ENCODE data around the gene R3HDM2. TPM values are rescaled to one million over a fixed set of nuclear protein-coding genes. Genes with fewer than 3 reads are reported as not detected.

Gene R3HDM2
- total RNA-seq, 2 experiments from 2014 or later, result 25.8 to 47.2 TPM

DNA sequence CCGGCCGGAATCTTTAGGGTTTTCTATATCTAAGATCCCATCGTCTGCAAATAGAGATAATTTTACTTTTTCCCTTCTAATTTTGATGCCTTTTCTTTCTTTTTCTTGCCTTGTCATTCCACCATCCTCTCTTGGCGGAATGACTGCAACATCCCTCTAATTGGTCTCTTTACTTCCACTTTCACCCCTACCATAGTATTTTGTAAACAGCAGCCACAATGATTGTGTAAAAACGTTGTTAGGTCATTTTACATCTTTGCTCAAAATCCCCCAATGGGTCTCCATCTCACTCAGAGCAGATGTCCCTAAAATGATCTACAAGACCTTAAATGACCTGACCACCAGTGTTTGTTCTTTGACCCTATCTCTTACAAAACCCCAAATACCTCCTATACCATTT, 99.9 kb downstream of the R3HDM2 start:
- H3K36me3 ChIP-seq (ENCODE audit: insufficient read depth, low read length), result peaks cover 9% of the 10 kb centered on the region
- no peak overlapping the region for H3K4me2 ChIP-seq (ENCODE audit: low read length)
- no peak overlapping the region for H2AFZ ChIP-seq (ENCODE audit: low read length)
- BruUV-seq (replicated peaks), result no TSS peak
- no peaks in the 10 kb centered on the region for H4K20me1 ChIP-seq (ENCODE audit: insufficient read depth, low read length)
- no peak overlapping the region for H3K27ac ChIP-seq (ENCODE audit: low read depth, low read length, poor library complexity, severe bottlenecking)
- TF ChIP-seq EZH2phosphoT487 (IDR thresholded peaks at IDR 0.05; ENCODE audit: borderline replicate concordance, low read depth, low read length) (no peak), CTCF (conservative IDR thresholded peaks at IDR 0.05; ENCODE audit: low read length) (no peak)
- no peaks in the 10 kb centered on the region for H3K9me3 ChIP-seq (ENCODE audit: low read length)
- H3K4me1 ChIP-seq (ENCODE audit: insufficient read depth, low read length, poor library complexity, severe bottlenecking), result no peaks in the 10 kb centered on the region
- ChIA-PET CTCF (ENCODE audit: unreplicated experiment) (no interaction called here), POLR2A (no interaction called here)
- no peak overlapping the region for H3K4me3 ChIP-seq (ENCODE audit: low read depth, low read length, poor library complexity, severe bottlenecking)
- no peaks in the 10 kb centered on the region for H3K79me2 ChIP-seq (ENCODE audit: insufficient read depth, low read depth, low read length)
- intact Hi-C loops (cut with micrococcal nuclease; ENCODE audit: unreplicated experiment), result no loop called here
- H3K9me2 ChIP-seq (ENCODE audit: insufficient read depth, low read length), result no peaks in the 10 kb centered on the region
- DNase-seq (ENCODE audit: low spot score), result no peak

- H3K4me1 ChIP-seq (ENCODE audit: insufficient read depth, low read length, poor library complexity, severe bottlenecking), result no peaks in the 10 kb centered on the region
- H3K79me2 ChIP-seq (ENCODE audit: insufficient read depth, low read depth, low read length), result no peaks in the 10 kb centered on the region
- no peak overlapping the region for H3K4me2 ChIP-seq (ENCODE audit: low read length)
- no TSS peak for BruUV-seq (replicated peaks)
- ChIA-PET POLR2A (no interaction called here), CTCF (ENCODE audit: unreplicated experiment) (no interaction called here)
- H4K20me1 ChIP-seq (ENCODE audit: insufficient read depth, low read length), result no peaks in the 10 kb centered on the region
- no peak for TF ChIP-seq EZH2phosphoT487 (IDR thresholded peaks at IDR 0.05; ENCODE audit: borderline replicate concordance, low read depth, low read length)
- TF ChIP-seq CTCF (conservative IDR thresholded peaks at IDR 0.05; ENCODE audit: low read length), result no peak
- no peak overlapping the region for H2AFZ ChIP-seq (ENCODE audit: low read length)
- no peak overlapping the region for H3K27ac ChIP-seq (ENCODE audit: low read depth, low read length, poor library complexity, severe bottlenecking)
- intact Hi-C loops (cut with micrococcal nuclease; ENCODE audit: unreplicated experiment), result no loop called here
- H3K9me3 ChIP-seq (ENCODE audit: low read length), result no peaks in the 10 kb centered on the region
- peaks cover 9% of the 10 kb centered on the region for H3K36me3 ChIP-seq (ENCODE audit: insufficient read depth, low read length)
- DNase-seq (ENCODE audit: low spot score), result no peak
- no peaks in the 10 kb centered on the region for H3K9me2 ChIP-seq (ENCODE audit: insufficient read depth, low read length)
- H3K4me3 ChIP-seq (ENCODE audit: low read depth, low read length, poor library complexity, severe bottlenecking), result no peak overlapping the region
Measured at GRCh38 chr12:57329219-57329618, 101.6 kb downstream of the R3HDM2 start.

- H3K9me3 ChIP-seq (ENCODE audit: low read length), result no peaks in the 10 kb centered on the region
- BruUV-seq (replicated peaks), result no TSS peak
- H3K36me3 ChIP-seq (ENCODE audit: insufficient read depth, low read length), result no peaks in the 10 kb centered on the region
- H3K4me1 ChIP-seq (ENCODE audit: insufficient read depth, low read length, poor library complexity, severe bottlenecking), result no peaks in the 10 kb centered on the region
- H4K20me1 ChIP-seq (ENCODE audit: insufficient read depth, low read length), result no peaks in the 10 kb centered on the region
- DNase-seq (ENCODE audit: low spot score), result no peak
- ChIA-PET CTCF (ENCODE audit: unreplicated experiment) (no interaction called here), POLR2A (no interaction called here)
- no peaks in the 10 kb centered on the region for H3K79me2 ChIP-seq (ENCODE audit: insufficient read depth, low read depth, low read length)
- intact Hi-C loops (cut with micrococcal nuclease; ENCODE audit: unreplicated experiment), result no loop called here
- H3K27ac ChIP-seq (ENCODE audit: low read depth, low read length, poor library complexity, severe bottlenecking), result no peak overlapping the region
- H3K9me2 ChIP-seq (ENCODE audit: insufficient read depth, low read length), result no peaks in the 10 kb centered on the region
- no peak overlapping the region for H3K4me3 ChIP-seq (ENCODE audit: low read depth, low read length, poor library complexity, severe bottlenecking)
- TF ChIP-seq EZH2phosphoT487 (IDR thresholded peaks at IDR 0.05; ENCODE audit: borderline replicate concordance, low read depth, low read length), result no peak
- no peak for TF ChIP-seq CTCF (conservative IDR thresholded peaks at IDR 0.05; ENCODE audit: low read length)
- H2AFZ ChIP-seq (ENCODE audit: low read length), result no peak overlapping the region
- H3K4me2 ChIP-seq (ENCODE audit: low read length), result no peak overlapping the region
Measured at GRCh38 chr12:57325395-57325794, 105.4 kb downstream of the R3HDM2 start.
